Transverse colon (tissue), 4 donors: ENCODE data around the gene SFRP4.

Experiments used
- EP300 ChIP-seq: sonication (generic); formaldehyde crosslinking; IDR thresholded peaks from one replicate; pipeline ENCODE4 v1.6.1; 2017; ENCODE audit warnings: antibody characterized with exemption, low read depth
- POLR2AphosphoS5 ChIP-seq, 3 donors: sonication (generic); formaldehyde crosslinking; IDR thresholded peaks; one replicate each; pipeline ENCODE4 v1.6.1; 2016; ENCODE audit warnings: antibody characterized with exemption in 3 of 3
- TF ChIP-seq, protein P1 (sequence below), 5 experiments: fragments of 200-600 bp in 3 of 5; fragments of 450-650 bp in 2 of 5; sonication (generic) in 3 of 5; IDR thresholded peaks; 1 replicate in 2 of 5; 2 replicates in 3 of 5; pipeline ENCODE4 v1.5.1; 2016 to 2017; ENCODE audit warnings: antibody characterized with exemption in 5 of 5, inconsistent platforms in 3 of 5, mild to moderate bottlenecking in 2 of 5, moderate library complexity in 1 of 5

- TF ChIP-seq POLR2AphosphoS5 (IDR thresholded peaks at IDR 0.05) (no peak), EP300 (no peak)
- TF ChIP-seq, protein P1, sequence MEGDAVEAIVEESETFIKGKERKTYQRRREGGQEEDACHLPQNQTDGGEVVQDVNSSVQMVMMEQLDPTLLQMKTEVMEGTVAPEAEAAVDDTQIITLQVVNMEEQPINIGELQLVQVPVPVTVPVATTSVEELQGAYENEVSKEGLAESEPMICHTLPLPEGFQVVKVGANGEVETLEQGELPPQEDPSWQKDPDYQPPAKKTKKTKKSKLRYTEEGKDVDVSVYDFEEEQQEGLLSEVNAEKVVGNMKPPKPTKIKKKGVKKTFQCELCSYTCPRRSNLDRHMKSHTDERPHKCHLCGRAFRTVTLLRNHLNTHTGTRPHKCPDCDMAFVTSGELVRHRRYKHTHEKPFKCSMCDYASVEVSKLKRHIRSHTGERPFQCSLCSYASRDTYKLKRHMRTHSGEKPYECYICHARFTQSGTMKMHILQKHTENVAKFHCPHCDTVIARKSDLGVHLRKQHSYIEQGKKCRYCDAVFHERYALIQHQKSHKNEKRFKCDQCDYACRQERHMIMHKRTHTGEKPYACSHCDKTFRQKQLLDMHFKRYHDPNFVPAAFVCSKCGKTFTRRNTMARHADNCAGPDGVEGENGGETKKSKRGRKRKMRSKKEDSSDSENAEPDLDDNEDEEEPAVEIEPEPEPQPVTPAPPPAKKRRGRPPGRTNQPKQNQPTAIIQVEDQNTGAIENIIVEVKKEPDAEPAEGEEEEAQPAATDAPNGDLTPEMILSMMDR (IDR thresholded peaks at IDR 0.05), result no peak
Measured at GRCh38 chr7:37925620-37926019, 9.0 kb upstream of the SFRP4 start.
